Endothelial cell of umbilical vein (primary cell): Measurements from ENCODE around the gene PPP2R3C.

Source experiments
- POLR2A ChIP-seq: IDR thresholded peaks from 2 replicates; pipeline ENCODE4 v1.6.1; 2012; ENCODE audit warnings: low read depth, mild to moderate bottlenecking, control low read depth, low read length
- TF ChIP-seq, protein P1 (sequence below), 2 donors: IDR thresholded peaks; 1 replicate in 1 of 2; 2 replicates in 1 of 2; pipeline ENCODE4 v1.5.1; 2011; ENCODE audit warnings: low read length in 2 of 2, mild to moderate bottlenecking in 2 of 2, moderate library complexity in 2 of 2, control low read depth in 1 of 2, inconsistent platforms in 1 of 2, low read depth in 1 of 2; ENCODE audit not compliant: insufficient read depth in 1 of 2; ENCODE audit errors: extremely low read depth in 1 of 2

DNA sequence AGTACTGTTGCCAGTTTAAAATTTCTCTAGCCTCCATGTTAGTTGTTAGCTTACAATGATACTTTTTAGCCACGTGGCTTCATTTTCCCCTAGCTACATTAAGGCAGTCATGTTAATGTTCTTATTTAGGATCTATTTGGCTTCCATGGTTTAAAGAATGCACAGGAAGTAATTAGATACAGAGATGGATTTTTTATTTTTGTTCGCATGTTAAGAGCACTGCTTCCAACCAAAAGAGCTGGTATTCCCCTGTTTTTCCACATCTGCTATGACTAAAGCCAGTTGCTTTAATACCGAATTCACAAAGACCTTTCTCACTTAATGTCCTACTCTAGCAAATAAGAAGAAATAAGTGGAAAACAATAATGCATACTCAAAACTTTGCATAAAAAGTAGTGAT, 45.7 kb upstream of the PPP2R3C start:
- TF ChIP-seq, protein P1, sequence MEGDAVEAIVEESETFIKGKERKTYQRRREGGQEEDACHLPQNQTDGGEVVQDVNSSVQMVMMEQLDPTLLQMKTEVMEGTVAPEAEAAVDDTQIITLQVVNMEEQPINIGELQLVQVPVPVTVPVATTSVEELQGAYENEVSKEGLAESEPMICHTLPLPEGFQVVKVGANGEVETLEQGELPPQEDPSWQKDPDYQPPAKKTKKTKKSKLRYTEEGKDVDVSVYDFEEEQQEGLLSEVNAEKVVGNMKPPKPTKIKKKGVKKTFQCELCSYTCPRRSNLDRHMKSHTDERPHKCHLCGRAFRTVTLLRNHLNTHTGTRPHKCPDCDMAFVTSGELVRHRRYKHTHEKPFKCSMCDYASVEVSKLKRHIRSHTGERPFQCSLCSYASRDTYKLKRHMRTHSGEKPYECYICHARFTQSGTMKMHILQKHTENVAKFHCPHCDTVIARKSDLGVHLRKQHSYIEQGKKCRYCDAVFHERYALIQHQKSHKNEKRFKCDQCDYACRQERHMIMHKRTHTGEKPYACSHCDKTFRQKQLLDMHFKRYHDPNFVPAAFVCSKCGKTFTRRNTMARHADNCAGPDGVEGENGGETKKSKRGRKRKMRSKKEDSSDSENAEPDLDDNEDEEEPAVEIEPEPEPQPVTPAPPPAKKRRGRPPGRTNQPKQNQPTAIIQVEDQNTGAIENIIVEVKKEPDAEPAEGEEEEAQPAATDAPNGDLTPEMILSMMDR (IDR thresholded peaks at IDR 0.05; ENCODE audit: extremely low read depth in 1 of 2, insufficient read depth in 1 of 2, low read depth in 1 of 2, low read length in 2 of 2) = no peak
- TF ChIP-seq POLR2A = no peak
